ENCODE results near the gene RP9.
"Not testable (repeated sequence)": the region's sequence is repeated elsewhere in the genome, so short reads cannot be mapped to it uniquely, and the experiment has no call there.

Gene RP9

DNA sequence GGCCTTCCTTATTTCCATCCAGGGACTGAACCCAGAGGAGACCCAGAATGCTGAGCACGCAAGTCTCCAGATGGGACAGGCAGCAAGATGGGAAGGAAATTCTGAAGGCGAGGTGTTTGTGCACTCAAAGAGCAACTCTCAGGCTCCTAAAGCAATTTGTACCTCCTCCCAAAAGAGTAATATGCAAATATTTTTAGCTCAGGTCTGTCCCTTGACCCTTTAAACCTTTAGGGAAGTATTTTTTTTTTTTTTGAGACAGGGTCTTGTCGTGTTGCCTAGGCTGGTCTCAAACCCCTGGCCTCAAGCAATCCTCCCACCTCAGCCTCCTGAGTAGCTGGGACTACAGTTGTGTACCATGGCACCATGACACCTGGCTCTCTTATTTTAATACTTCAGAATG, 8.4 kb downstream of the RP9 start:
- no peak for DNase-seq

DNA sequence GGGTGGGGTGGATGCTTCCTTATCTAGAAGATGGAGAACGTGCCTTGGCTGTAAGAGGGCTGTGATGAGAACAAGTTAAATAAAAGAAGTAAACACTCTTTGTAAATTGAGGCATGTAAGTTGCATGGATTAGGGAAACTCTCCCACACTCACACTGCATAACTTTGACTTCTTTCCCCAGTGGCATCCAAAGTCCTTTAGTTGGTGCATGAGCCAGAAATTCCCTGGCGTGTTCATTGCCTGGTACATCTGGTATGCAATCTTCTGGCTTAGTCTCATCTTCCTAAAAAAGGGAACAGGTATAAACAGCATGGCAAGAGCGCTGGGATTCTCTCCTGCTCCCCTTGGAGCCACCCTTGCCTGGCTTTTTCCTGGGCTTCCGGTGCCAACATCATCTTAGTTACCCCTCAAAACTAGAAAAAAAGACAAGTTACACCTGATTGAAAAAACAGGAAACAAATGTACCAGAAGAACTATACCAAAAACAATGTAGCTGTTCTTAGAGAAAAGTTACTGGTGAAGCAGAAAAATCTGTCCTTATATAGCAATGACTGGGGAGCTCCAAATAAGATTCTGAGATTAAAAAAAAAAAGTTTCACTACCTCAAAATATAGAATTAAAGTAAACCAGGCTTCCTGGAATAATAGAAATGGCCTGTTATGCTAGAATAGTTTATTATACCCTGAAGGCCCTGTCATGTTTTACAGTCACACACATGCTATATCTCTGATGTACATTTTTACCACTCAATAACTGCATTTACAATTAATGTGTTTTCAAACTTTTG, 9.9 kb downstream of the RP9 start:
- DNase-seq, result no peak

DNA sequence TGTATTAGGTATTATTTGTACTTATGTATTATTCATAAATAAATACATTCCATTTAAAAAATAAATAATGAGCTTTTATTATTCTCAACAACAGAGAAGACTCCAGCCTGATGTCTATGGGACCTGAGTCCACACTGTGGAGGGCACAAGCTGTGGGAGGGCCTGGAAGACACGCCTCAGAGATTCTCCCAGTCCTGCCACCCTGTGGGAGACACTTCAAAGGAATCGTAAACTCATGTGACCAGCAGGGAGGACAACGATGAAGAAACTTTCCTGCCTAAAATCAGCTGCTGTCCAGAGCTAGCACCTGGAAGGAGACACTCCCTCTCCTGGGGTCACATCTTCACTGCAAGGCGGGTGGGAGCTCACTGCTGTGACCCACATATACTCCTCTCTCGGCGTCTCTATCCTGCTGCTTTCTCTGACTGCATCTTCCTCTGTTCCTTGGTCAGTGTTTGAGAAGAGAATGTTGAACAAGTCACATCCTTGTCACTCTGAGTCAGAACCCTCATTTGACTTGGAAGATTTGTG, 14.4 kb downstream of the RP9 start:
- DNase-seq, result not testable (repeated sequence)

- DNase-seq, result no peak
Observed at GRCh38 chr7:33093266-33093665, 15.9 kb downstream of the RP9 start.

- DNase-seq, result no peak
Observed at GRCh38 chr7:33091641-33092191, 17.5 kb downstream of the RP9 start.

GRCh38 chr7:33091111-33091531, 18.1 kb downstream of the RP9 start:
- DNase-seq, result no peak

GRCh38 chr7:33089142-33089541, 20.1 kb downstream of the RP9 start:
- DNase-seq, result no peak

- no peak for DNase-seq
Observed at GRCh38 chr7:33087858-33088257, 21.3 kb downstream of the RP9 start.

DNA sequence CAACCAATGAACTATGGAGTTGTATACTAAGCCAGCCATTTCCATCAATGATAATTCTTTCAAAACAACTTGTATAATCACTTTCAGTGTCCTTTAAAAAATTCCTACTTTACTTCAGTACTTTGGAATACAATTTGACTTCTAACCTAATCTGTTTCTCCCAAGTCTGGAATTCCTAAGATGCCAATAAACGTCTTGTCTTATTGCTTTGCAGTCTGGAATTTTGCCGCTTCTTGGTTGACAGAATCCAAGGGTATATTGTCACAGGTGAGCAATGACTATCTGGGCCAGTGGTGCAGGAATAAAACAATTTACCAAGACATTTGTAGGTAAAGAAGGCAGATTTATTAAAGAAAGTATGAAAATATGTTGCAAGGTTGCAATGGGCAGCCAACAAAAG, 21.8 kb downstream of the RP9 start:
- no peak for DNase-seq

DNA sequence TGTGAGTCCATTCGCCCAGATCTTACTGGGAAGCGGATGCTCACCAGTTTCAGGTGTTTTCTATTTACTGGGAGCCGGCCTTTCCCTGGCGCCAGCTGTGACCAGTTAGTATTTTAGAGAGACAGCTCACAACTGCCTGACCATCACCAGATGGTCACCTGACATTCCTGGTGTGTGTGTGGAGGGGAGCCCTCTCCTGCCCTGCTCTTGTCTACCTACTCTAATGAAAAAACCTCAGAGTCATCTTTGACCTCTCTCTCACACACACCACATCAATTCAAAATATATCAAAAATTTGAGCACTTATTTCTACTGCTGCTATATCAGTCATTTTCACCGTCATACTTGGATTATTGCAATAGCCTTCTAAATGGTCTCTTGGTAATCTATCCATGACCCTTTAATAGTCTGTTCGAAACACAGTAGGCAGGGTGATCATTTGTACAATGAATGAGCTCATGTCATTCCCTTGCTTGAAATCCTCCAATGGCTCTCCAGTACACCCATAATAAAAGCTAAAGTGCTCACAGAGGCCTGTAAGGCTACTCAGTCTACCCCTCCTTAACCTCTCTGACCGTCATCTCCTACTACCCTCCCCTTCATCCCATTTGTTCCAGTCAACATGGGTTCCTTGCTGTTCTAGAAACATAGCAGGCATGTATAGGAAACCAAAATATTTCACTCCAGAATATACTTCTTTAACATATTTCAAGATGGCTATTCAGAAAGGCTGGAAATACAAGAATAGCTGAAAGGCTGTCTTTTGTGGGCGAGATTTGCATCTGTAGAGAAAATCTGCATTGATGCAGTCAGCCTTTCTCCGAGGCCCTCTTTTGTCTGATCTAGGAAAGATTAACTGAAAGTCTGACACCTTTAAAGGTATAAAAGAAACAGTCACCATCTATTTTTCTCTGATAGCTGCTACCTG, 29.2 kb downstream of the RP9 start:
- no peak for DNase-seq

GRCh38 chr7:33079096-33079495, 30.1 kb downstream of the RP9 start:
- DNase-seq, result no peak

DNA sequence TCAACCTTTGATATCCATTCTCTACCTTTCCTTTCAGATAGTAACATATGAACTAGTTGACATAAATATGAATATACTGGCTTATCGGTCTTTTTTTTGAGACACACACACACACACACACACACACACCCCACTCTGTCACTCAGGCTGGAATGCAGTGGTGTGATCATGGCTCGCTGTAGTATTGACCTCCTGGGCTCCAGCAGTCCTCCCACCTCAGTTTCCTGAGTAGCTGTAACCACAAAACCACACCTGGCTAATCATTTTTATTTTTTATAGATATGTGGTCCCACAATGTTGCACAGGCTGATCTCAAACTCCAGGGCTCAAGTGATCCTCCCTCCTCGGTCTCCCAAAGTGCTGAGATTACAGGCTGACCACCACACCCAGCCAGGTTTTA, 32.5 kb downstream of the RP9 start:
- no peak for DNase-seq

GRCh38 chr7:33075818-33076518, 33.2 kb downstream of the RP9 start:
- DNase-seq, result no peak

DNA sequence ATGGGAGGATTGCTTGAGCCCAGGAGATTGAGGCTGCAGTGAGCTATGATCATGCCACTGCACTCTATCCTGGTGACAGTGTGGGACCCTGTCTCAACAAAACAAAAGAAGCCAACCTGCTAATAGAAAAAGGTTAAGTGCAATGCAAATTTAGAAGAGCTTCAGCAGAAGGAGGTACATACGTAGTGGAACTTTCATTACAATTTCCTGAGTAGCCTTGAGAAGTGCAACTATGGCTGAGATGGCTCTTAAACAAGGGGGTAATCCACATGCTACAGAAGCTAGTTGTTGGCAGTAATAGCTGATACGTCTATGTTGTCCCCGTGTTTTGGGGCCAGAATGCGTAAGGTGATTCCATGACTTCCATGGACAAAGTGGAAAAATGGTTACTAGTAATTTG, 36.0 kb downstream of the RP9 start:
- DNase-seq, result no peak

DNA sequence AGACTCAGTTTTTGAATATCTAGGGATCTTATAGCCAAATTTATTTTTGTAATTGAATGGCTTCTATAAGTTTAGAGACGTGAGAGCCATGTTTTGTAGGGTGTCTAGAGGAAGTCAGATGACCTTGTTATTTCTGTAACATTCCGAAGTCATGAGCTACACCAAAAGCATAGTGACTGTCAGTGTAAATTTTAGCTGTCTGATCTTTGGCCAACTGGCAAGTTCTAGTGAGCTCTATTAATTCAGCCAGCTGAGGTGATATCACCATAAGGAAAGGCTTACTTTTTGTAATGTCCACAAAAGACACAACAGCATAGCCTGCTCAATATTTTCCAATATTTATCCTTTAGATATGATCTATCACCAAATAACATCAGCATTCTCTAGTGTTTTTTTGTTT, 36.7 kb downstream of the RP9 start:
- peak; percentile 17 for DNase-seq

DNA sequence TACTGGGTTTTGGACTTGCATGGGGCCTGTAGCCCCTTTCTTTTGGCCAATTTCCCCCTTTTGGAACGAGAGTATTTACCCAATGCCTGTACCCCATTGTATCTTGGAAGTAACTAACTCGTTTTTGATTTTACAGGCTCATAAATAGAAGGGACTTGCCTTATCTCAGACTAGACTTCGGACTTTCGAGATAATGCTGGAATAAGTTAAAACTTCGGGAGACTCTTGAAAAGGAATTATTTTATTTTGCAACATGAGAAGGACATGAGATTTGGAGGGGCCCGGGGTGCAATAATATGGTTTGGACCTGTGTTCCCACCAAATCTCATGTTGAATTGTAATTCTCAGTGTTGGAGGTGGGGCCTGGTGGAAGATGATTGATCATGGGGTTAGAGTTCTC, 38.4 kb downstream of the RP9 start:
- DNase-seq, result no peak

DNA sequence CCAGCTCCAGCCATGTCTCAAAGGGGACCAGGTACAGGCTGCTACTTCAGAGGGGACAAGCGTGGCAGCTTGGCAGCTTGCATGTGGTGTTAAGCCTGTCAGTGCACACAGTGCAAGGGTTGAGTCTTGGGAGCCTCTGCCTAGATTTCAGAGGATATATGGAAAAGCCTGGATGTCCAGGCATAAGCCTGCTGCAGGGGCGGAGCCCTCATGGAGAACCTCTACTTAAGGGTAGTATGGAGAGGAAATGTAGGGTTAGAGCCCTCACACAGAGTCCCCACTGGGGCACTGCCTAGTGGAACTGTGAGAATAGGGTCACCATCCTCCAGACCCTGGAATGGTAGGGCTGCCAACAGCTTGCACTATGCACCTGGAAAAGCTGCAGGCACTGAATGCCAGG, 38.9 kb downstream of the RP9 start:
- no peak for DNase-seq

DNA sequence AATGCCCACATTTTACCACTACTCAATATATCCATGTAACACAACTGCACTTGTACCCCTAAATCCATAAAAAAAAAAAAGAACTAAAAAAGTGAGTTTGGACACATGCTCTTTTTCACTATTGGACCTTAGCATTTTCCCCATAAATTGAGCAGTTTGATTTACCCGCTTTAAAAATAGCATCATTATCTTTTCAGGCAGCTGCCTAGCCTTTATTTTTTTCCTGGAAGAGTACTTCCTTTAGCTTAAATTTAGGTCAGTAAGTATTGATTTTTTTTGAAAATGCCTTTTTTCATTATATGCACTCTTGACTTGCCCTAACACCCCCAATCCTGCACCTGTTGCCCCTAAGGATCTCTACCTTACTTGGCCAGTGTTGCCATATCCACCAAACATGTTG, 41.3 kb downstream of the RP9 start:
- DNase-seq, result no peak

- DNase-seq, result no peak
Observed at GRCh38 chr7:33066771-33067170, 42.4 kb downstream of the RP9 start.

- no peak for DNase-seq
Observed at GRCh38 chr7:33065981-33066380, 43.2 kb downstream of the RP9 start.

- peak; percentile 93 for DNase-seq
Observed at GRCh38 chr7:33062782-33063443, 46.3 kb downstream of the RP9 start.

DNA sequence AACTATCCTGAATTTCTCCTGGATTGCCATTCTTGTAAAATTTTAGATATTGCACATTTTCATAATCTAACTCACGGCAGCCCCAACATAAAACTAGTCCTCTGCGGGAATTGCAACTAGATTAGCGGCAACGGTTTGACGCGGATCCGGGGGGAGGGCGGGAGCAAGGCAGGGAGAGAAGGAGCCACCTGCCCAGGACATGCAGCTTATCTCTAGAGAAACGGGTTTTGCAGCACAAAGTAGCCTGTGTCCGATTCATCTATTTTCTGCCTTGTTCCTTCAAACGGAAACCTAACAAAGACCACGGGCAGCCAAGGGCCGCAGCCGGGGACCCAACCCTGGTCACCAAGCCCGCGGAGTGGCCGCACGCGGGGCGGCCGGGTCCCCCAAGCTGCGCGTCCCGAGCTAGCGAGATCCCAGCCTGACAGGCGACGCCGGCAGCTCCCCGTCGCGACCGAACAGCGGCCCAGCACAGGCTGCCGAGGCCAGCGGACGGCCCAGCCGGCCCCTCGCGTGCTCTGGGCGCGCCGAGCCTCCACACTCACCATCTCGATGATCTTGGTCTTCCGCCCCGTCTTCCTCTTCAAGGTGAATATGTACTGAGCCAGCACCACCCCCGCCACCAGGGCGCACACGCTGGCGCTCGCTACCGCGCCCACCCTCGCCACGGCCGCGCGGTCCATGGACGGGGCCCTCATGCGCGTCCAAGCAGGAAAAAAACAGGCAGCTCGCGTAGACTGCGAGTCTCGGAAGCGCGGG, 47.0 kb downstream of the RP9 start, which contains the start of gene NT5C3A:
NT5C3A (minus strand) TSS at position 754 of the 759 bp plus-strand sequence; CDS start at position 683, 71 bp downstream.
- DNase-seq, result no peak

All from NCI-H446 treated with DMSO at 0.1 percent for 48 hours (cell line).